GM21528 (cell line): ENCODE results near the gene P3H2.
A peak's percentile ranks its signal among the peaks of the same experiment; 100 is the strongest.
"Not testable (repeated sequence)": the region's sequence is repeated elsewhere in the genome, so short reads cannot be mapped to it uniquely, and the experiment has no call there.

Source experiments
- ATAC-seq: cut with Tn5 transposase; IDR thresholded peaks from one replicate; pipeline ENCODE4 v1.9.1; 2021; ENCODE audit warnings: mild to moderate bottlenecking, moderate library complexity; ENCODE audit not compliant: unreplicated experiment, low FRiP score

Gene P3H2, protein sequence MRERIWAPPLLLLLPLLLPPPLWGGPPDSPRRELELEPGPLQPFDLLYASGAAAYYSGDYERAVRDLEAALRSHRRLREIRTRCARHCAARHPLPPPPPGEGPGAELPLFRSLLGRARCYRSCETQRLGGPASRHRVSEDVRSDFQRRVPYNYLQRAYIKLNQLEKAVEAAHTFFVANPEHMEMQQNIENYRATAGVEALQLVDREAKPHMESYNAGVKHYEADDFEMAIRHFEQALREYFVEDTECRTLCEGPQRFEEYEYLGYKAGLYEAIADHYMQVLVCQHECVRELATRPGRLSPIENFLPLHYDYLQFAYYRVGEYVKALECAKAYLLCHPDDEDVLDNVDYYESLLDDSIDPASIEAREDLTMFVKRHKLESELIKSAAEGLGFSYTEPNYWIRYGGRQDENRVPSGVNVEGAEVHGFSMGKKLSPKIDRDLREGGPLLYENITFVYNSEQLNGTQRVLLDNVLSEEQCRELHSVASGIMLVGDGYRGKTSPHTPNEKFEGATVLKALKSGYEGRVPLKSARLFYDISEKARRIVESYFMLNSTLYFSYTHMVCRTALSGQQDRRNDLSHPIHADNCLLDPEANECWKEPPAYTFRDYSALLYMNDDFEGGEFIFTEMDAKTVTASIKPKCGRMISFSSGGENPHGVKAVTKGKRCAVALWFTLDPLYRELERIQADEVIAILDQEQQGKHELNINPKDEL

DNA sequence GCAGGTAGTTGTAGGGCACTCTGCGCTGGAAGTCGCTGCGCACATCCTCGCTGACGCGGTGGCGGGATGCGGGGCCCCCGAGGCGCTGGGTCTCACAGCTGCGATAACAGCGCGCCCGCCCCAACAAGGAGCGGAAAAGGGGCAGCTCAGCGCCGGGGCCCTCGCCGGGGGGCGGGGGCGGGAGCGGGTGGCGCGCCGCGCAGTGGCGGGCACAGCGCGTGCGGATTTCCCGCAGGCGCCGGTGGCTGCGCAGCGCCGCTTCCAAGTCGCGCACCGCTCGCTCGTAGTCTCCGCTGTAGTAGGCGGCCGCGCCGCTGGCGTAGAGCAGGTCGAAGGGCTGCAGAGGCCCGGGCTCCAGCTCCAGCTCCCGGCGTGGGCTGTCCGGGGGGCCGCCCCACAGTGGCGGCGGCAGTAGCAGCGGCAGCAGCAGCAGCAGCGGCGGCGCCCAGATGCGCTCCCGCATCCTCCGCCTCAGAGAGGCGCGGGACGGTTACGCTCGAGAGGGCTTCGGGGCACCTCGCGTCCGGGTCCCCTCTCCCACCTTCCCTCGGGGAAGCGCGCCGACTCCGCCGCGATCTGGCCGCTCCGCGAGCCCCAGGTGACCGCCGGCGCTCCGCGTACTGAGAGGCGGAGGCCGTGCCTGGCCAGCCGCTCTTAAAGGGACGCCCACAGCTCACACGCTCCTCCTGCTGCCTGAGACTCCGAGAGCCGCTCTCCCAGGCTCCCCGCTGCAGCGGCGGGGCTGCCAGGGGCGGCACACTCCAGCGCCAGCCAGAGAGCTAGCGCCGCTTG lies at the start of gene P3H2:
Gene P3H2 (minus strand): TSS at position 629 of the 792 bp plus-strand sequence. CDS start 166 bp downstream, at position 463.
- ATAC-seq = peak; percentile 83

DNA sequence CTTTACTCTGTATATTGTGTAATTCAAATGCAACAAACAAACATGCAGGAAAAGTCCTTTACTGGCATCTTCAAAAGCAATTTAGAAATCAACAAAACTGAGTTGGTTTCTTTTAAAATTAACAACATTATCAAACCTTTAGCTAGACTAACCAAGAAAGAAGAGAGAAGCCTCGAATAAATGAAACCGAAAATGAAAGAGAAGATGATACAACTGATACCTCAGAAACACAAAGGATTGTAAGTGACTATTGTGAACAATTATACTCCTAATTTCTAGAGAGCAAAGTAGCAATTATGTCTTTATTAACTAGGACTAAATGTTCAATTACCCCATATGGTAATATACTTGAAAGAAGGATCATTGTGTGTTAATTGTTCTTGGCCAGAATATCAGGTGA lies 49.2 kb upstream of the P3H2 start:
- peak; percentile 66 for ATAC-seq

DNA sequence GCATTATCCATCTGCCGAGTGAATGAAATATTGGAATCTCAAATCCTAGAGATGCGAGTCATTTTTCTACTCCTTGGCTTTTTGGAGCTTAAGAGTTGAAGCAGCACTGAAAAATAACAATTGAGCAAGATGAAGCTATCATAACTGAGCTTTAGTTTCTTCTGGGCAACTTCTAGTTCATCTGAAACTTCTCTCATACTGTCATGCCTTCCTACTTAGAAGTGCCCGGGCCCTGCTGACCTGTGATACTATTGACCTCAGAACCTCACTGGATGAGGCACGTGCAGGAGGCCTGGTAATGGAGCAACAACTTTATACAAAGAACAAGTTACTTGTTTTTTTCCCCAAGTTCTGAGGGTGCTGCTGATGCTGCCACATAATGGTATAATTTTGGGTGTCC lies 48.5 kb upstream of the P3H2 start:
- ATAC-seq = peak; percentile 37

DNA sequence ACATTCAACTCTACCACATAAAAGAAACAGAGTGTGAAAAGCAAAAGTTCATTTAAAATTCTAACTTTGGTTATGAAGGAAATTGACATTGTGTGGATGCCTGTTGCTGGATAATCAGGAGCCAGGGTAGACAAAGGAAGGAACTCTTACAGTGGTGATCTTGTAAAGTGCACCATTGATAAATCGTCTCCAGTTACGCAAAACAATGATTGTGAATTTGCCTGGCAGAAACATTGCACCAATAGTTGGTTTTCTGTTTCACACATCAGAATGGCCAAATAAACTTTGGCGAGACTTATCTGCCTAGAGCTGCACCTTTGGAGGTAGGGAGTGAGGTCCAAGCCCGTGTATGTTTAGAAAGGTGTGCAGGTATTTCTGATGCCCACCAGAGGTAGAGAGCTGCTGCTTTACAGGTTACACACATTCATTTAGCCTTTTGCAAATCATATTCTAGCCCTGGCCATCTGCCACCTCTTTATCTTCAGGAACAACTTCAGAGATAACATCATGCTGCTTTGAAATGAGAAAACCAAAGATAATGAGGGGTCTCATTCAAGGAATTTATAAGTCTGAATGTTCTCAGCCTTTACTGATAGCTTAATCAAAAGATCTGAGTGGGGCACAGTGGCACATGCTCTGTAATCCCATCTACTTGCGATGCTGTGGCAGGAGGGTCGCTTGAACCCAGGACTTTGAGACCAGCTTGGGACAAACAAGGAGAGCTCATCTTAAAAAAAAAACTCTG lies 47.4 kb upstream of the P3H2 start:
- ATAC-seq = no peak

DNA sequence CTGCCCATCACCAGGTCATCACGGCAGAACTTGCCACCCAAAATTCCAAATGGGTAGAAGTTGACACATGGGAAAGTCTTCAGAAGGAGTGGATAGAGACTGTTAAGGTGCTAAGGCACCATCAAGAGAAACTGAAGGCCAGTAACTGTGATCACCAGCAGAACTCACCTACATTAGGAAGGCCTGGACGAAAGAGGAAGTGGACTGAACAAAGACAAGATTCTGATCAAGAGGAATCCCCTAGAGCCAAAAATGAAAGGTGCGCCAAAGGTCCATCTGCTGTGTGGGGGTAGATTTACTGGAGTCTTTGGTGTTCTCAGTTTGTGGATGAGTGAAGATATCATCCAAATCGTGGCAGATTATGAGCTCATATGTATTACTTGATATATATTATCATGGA lies 46.3 kb upstream of the P3H2 start:
- ATAC-seq = no peak

DNA sequence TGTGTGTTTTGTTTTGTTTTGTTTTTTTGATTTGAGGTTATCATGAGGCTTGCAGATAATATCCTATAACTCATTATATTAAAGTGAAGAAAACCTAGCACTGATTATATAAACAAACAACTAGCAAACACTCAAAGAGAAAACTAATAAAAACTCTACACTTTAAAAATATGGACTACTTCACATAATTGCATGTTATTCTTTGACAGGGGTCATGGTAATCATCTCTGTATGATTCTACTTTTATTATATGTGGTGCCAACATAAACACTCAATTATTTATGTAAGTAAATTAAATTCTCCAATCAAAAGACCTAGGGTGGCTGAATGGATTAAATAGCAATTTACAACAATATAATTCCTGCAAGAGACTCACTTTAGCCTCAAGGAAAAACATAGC lies 44.6 kb upstream of the P3H2 start:
- ATAC-seq = no peak

DNA sequence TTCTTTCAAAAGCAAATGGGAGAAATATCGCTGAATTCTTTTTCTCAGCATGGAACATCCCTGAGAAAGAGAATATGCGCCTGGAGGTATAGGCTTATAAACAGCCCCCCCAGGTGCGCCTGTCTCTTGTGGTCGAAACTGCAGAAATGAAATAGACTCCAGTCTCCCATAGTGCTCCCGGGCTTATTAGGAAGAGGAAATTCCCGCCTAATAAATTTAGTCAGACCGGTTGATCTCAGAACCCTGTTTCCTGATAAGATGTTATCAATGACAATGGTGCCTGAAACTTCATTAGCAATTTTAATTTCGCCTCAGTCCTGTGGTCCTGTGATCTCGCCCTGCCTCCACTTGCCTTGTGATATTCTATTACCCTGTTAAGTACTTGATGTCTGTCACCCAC lies 41.3 kb upstream of the P3H2 start:
- not testable (repeated sequence) for ATAC-seq

DNA sequence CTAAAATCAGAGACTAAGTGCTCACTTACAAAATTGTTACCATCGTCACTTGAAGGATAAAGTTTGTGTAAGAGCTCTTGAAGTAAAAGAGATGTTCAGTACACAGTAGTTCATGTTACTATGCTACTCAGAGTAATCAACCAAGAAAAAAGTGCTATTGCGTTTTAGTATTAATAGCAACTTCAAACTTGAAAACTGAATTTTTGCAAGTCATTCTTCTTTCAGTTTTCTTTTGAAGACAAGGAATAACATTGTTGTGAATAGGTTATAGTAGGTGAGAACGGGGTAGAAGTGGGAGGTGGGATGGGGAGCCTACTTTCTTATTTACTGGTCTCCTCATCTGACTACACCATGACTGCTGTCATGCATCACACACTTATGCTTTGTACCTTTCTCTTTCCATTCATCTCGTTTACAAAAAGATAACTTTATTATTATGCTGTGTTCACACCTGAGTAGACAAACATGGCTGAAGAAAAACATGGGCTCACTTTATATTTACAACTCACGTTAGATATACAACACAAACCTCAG lies 39.3 kb upstream of the P3H2 start:
- ATAC-seq = no peak

DNA sequence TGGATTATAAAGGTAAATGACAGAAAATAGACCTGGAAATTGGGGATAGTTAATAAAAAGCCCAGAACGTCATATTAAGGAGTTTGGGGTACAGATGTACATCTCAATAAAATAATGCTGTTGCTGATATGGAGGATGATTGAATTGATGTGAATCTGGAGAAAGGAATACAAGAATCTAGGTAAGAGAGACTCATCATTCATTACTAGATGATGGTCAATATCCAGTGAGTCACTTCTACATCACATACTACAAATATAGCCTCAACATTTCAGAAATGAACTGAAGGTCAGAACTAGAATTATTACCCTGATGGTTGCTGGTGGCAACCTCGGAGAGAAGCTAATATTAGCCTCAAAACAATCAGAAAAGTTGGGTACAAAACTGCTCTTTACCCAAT lies 37.6 kb upstream of the P3H2 start:
- no peak for ATAC-seq

DNA sequence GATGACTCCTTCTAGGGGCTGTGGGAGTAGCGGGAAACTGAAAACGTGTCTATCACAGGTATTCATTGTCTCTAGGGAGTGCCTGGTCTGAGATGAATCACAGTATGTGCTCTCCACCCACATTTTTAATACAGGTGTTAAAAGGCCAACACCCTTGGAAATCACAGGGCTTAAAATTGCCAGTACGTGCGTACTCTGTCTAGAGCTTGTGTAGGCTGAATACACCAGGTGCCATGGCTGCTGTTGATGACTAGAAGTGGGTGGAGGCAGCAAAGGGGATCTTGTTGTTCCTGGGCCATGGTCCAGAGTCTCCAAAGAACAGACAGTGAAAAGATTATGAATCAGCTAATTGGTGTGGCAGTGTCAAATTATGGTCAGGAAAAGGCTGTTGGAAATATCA lies 35.1 kb upstream of the P3H2 start:
- ATAC-seq = no peak

DNA sequence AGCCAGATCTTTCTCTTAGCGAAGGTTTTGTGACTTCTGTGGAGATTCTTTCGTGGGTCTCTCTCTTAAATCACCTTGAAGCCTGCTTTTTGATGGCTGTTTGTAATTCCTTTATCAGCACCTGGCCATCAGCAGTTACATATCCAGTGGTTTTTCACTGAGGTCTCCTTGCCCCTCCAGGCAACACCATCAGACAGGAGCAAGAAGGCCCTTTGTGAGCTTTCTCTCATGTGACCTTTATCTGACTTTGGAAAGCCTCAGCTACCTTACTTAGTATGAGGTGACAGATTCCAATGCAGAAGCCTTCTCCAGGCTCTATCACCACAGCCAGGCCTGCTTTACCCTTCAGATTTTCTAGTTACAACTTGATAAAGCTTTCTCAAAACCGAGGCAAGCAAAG lies 30.0 kb upstream of the P3H2 start:
- no peak for ATAC-seq

DNA sequence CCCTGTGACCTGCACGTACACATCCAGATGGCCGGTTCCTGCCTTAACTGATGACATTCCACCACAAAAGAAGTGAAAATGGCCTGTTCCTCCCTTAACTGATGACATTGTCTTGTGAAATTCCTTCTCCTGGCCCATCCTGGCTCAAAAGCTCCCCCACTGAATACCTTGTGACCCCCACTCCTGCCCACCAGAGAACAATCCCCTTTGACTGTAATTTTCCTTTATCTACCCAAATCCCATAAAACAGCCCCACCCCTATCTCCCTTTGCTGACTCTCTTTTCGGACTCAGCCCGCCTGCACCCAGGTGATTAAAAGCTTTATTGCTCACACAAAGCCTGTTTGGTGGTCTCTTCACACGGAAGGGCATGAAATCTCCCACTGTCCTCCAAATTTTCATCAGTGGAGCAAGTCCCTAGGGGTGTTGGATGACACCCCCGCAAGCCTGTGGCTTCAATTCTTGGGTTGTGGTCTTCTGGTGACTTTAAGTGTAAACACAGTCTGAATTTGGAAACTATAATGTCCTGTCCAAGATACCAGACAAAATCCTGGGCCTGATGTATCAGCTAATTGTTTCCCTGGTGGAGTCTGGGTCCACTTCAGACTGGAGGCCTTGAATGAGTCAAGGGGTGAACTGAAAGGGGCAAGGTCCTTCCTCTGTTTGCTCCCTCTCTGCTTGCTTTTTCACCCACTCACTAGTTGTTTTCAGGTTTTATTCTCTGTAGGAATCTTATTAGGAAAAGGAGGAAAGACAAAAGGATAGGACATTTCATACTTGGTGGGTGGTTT lies 29.3 kb upstream of the P3H2 start:
- ATAC-seq = not testable (repeated sequence)

DNA sequence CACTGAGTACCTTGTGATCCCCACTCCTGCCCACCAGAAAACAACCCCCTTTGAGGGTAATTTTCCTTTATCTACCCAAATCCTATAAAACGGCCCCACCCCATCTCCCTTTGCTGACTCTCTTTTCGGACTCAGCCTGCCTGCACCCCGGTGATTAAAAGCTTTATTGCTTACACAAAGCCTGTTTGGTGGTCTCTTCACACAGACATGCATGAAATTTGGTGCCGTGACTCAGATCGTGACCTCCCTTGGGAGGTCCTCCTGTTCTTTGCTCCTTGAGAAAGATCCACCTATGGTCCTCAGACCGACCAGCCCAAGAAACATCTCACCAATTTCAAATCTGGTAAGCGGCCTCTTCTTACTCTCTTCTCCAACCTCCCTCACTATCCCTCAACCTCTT lies 24.1 kb upstream of the P3H2 start:
- ATAC-seq = not testable (repeated sequence)

DNA sequence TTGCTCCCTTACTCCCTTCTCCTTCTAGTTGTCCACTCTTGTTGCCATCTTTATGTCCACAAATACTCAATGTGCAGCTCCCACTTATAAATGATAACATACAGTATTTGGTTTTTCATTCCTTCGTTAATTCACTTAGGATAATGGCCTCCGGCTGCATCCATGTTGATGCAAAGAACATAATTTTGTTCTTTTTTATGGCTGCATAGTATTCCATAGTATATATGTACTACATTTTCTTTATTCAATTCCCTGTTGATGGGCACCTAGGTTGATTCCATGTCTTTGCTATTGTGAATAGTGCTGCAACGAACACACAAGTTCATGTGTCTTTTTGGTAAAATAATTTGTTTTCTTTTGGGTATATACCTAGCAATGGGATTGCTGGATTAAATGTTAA lies 21.3 kb upstream of the P3H2 start:
- no peak for ATAC-seq

DNA sequence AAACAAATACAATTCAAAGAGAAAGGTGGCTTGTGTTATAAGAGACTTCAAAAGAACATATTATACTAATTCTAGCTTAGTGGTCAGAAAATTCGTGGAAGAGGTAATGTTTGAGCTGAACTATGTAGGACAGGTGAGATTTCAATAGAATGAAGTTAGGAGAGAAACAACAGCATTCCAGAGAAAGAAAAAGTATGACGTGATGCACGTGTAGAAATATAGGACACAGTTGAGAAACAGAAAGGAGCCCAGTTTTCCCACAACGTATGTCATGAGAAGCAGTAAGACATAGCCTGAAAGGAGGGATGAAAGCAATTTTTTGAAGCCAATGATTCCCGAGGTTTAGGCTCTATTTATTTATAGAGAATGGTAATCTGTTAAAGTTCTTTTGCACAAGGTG lies 18.7 kb upstream of the P3H2 start:
- no peak for ATAC-seq

DNA sequence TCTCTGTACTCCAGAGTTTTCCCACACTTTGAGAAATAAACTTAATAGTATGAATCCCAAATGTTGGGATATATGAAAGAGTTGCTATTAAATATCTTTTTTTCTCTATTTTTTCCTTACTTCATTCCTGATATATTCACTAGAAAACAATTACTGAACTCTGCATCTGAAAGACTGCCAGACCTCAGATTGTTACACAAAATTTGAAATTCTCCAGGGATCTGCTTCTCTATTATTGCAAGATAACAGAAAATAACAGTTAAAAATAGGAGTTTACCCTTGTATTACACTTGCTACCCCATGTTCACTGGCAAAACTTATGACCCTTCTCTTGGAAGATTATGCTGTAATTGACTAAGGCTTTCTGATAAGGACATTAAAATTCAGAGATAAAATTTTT lies 11.7 kb upstream of the P3H2 start:
- ATAC-seq = no peak

DNA sequence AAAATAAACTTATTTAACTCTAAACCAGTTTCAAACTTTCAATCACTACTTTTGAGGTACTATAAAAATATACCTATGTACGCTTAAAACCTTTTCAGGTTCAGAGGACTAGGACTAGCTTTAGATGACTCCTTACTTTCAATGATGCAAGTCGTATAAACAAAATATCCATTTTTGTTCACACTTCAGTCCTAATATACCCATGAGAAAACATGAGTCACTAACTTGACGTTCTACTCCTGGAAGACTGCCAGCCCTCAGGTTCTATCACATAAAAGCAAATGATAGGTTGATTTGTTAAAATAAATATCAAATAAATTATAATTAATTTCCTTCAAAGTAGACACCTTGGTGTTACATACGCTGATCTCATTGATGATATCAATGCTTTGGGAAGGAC lies 10.6 kb upstream of the P3H2 start:
- no peak for ATAC-seq

DNA sequence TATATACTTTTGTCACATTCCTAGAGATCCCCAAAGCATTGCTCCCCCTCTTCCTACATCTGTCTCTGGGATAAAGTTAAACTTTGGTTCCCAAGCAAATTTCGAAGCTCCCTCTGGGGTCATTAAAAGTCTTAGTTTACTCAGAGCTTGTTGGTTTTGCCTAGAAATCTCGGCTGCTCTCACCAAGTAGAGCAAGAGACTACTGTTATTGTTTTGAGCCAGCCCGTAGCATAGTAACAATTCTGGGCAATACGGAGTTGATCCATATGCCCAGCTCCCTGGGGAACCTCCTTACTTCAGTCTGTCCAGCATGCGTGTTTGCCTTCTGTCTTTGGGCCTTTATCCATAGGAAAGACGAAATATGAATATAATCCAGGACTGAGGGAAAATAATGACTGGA lies 10.0 kb upstream of the P3H2 start:
- no peak for ATAC-seq

DNA sequence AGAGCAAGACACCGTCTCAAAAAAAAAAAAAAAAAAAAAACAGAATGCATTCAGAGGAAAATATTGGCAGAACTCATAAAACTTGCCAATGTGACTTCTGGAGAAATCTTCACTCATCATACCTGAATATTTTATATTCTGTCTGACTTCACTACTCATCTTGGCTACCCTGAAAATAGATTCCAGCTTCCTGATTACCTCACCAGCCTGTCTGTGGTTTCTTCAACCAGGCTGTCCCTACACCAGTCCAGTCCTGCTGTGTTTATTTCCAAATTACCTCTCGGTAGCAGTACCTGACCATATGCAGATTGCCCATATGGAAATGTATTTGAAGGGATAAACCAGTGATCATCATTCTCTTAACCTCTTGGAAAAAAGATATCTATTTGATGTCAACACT lies 9.3 kb upstream of the P3H2 start:
- no peak for ATAC-seq

DNA sequence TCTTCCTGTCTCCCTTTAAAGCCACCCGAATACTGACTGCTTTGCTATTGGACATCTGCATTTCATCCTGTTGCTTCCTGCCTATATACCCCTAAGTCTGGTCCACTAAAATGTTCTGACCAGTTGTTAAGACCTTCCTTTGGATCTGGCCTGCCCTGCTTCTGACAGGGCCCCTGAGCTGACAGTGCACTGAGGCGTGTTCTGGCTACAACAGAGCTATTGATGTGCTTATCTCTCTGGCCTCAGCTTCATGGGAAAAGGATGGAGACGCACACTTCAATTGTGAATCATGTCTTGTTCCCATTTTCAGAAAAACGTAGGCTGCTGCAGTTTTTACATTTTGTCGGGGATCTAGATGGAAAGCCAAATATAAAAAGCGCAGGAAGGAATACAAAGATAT lies 7.1 kb upstream of the P3H2 start:
- no peak for ATAC-seq
